Transverse colon (tissue), 4 donors: Measurements from ENCODE around the gene PSAP.
A peak's percentile ranks its signal among the peaks of the same experiment; 100 is the strongest.

Experiments
- CTCF ChIP-seq, 5 experiments: fragments of 200-600 bp in 3 of 5; fragments of 450-650 bp in 2 of 5; sonication (generic) in 3 of 5; IDR thresholded peaks; 1 replicate in 2 of 5; 2 replicates in 3 of 5; pipeline ENCODE4 v1.5.1; 2016 to 2017; ENCODE audit warnings: antibody characterized with exemption in 5 of 5, inconsistent platforms in 3 of 5, mild to moderate bottlenecking in 2 of 5, moderate library complexity in 1 of 5
- EP300 ChIP-seq: sonication (generic); formaldehyde crosslinking; IDR thresholded peaks from one replicate; pipeline ENCODE4 v1.6.1; 2017; ENCODE audit warnings: antibody characterized with exemption, low read depth
- POLR2AphosphoS5 ChIP-seq, 3 donors: sonication (generic); formaldehyde crosslinking; IDR thresholded peaks; one replicate each; pipeline ENCODE4 v1.6.1; 2016; ENCODE audit warnings: antibody characterized with exemption in 3 of 3

GRCh38 chr10:71766717-71767419, 84.2 kb downstream of the PSAP start:
- TF ChIP-seq EP300 (peak; percentile 88), CTCF (IDR thresholded peaks at IDR 0.05) (peak in 1 of 5 experiments; percentile 13), POLR2AphosphoS5 (IDR thresholded peaks at IDR 0.05) (peak; percentile 37 to 63 (median 57))
